ENCODE measurements around the gene EDA.

The EDA gene

DNA sequence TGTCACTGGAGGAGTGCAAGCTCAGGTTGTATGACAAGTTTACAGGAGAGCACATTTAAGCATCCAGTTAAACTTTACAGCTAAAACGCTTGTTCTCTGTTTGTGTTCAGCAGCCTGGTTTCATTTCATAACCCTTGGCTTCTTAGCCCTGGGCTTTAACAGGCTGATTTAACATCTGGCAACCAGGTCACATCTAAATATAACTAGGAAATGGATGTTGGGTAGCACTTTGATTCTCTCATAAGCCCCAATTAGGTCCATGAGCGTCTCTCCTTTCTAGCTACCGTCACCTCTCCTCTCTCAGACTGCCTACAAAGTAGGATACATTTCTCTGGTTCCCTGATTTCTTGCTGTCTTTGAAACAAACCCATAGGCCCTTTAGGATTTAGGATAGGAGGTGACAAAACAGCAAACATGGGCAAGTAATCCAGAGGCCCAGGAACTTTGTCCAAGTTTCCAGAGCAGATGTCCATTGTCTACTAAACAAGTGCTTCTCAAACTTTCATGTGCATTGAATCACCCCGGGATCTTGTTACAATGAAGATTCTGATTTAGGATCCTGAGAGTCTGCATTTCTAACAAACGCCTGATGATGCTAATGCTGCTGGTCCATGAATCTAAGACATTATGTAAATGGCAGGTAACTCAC, 468.8 kb downstream of the EDA start:
- no peak for DNase-seq

DNA sequence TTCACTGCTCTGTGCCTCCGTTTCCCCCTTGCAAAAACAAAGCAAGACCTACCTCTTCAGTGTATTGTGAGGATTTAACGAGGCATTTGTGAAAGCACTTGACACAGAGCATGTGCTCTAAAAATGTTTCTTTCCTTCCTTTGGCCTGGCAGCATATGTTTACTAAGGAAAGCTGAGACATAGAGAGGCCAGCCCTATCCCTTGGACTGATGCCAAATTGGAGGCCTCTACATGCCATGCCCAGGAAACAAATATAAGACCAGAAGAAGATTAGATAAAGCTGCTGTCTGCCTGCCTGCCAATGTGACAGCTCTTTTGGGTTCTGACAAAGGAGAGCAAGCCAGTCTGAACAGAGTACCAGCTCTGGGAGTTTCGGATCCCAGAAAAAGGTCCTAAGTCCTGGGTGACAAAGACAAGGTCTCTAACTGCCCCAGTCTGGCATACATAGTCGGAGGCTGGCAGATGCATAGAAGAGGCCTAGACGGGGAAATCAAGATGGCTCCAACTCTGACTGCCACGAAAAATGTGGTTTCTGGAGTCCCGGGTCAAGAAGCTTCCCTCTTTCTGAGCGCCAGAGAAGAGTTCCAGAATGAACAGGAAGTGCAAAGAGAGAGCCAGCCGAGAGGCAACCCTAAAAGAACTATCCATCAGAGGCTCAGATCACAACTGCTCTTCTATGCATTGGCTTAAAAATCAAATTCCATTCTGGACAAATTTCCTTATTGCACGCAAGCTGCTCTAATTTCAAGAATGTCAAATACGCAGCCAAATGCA, 472.1 kb downstream of the EDA start:
- no peak for DNase-seq

DNA sequence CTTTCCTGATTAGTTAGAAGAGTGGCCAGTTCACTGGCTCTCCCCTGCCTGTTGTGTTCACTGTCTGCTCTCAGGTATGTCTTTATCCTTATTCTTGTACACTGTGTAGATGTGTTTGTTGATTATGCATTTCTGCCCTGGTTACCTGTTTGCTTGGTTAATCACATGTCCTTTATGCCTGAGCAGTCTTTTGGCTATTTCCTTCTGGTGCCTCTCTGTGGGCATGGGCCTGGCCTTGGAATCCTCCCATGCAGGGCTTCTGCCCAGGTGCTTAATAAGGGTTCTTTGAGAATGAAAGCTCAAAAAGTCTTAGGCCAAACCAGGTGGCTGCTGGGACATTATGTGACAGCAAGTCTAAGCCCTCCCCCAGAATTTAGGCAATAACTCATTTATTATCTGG, 472.8 kb downstream of the EDA start:
- no peak for DNase-seq
